Chondrocyte (in vitro differentiated cells): ENCODE measurements around the gene LDB2. TPM values are rescaled to one million over a fixed set of nuclear protein-coding genes. Genes with fewer than 3 reads are reported as not detected.

Experiments
- DNase-seq: peaks from one replicate; pipeline ENCODE4 v3.0.0; 2021; ENCODE audit warnings: mixed read lengths, low spot score
- H3K27ac Mint-ChIP-seq: one replicate; pipeline ENCODE4 v1.8.0; 2021; ENCODE audit warnings: mild to moderate bottlenecking, moderate library complexity, mixed read lengths; ENCODE audit not compliant: unreplicated experiment
- H3K27me3 Mint-ChIP-seq: 2 replicates; pipeline ENCODE4 v1.8.0; 2021; ENCODE audit warnings: low read depth, mixed read lengths
- H3K36me3 Mint-ChIP-seq: 2 replicates; pipeline ENCODE4 v1.8.0; 2021; ENCODE audit warnings: low read depth, mixed read lengths
- H3K4me1 Mint-ChIP-seq: 2 replicates; pipeline ENCODE4 v1.8.0; 2021; ENCODE audit warnings: low read depth, mild to moderate bottlenecking, mixed read lengths
- H3K4me3 Mint-ChIP-seq: one replicate; pipeline ENCODE4 v1.8.0; 2021; ENCODE audit warnings: mild to moderate bottlenecking, moderate library complexity, mixed read lengths; ENCODE audit not compliant: unreplicated experiment
- H3K9me3 Mint-ChIP-seq: 2 replicates; pipeline ENCODE4 v1.8.0; 2021; ENCODE audit warnings: low read depth, mixed read lengths
- CTCF ChIP-seq: fragments of 200-600 bp; sonication (generic); IDR thresholded peaks from 2 replicates; pipeline ENCODE4 v1.5.0; 2021; ENCODE audit warnings: antibody characterized with exemption, mild to moderate bottlenecking, moderate library complexity
- total RNA-seq: library from RNA; stranded (reverse); gene quantifications from 3 replicates; pipeline ENCODE4 v1.2.1, GENCODE V29; 2021

Gene LDB2
- total RNA-seq, 1 donor from 2014 or later = 2.0 TPM

- no peak overlapping the region for H3K4me3 Mint-ChIP-seq
- no peaks in the 10 kb centered on the region for H3K4me1 Mint-ChIP-seq
- no peaks in the 10 kb centered on the region for H3K27me3 Mint-ChIP-seq
- no peak for DNase-seq
- TF ChIP-seq CTCF = no peak
- no peaks in the 10 kb centered on the region for H3K9me3 Mint-ChIP-seq
- H3K27ac Mint-ChIP-seq = no peak overlapping the region
- H3K36me3 Mint-ChIP-seq = no peaks in the 10 kb centered on the region
Measured at GRCh38 chr4:16652732-16653305, 245.6 kb downstream of the LDB2 start.

GRCh38 chr4:16646459-16646858 lies 252.0 kb downstream of the LDB2 start:
- Mint-ChIP-seq H3K27me3 (no peaks in the 10 kb centered on the region), H3K36me3 (no peaks in the 10 kb centered on the region), H3K27ac (no peak overlapping the region)

GRCh38 chr4:16643893-16644292 lies 254.6 kb downstream of the LDB2 start:
- no peak overlapping the region for H3K4me3 Mint-ChIP-seq
- H3K27me3 Mint-ChIP-seq = no peaks in the 10 kb centered on the region
- no peak overlapping the region for H3K27ac Mint-ChIP-seq
- no peaks in the 10 kb centered on the region for H3K36me3 Mint-ChIP-seq
- H3K9me3 Mint-ChIP-seq = no peaks in the 10 kb centered on the region
- no peaks in the 10 kb centered on the region for H3K4me1 Mint-ChIP-seq
- no peak for TF ChIP-seq CTCF
- DNase-seq = no peak

More at GRCh38 chr4:16646459-16646858, 252.0 kb downstream of the LDB2 start:
- no peak for TF ChIP-seq CTCF
- no peak for DNase-seq
- Mint-ChIP-seq H3K9me3 (no peaks in the 10 kb centered on the region), H3K4me1 (no peaks in the 10 kb centered on the region), H3K4me3 (no peak overlapping the region)

GRCh38 chr4:16642897-16643296 lies 255.5 kb downstream of the LDB2 start:
- H3K4me3 Mint-ChIP-seq = no peak overlapping the region
- H3K4me1 Mint-ChIP-seq = no peaks in the 10 kb centered on the region
- no peak for TF ChIP-seq CTCF
- DNase-seq = no peak
- H3K36me3 Mint-ChIP-seq = no peaks in the 10 kb centered on the region
- no peak overlapping the region for H3K27ac Mint-ChIP-seq
- H3K9me3 Mint-ChIP-seq = no peaks in the 10 kb centered on the region
- H3K27me3 Mint-ChIP-seq = no peaks in the 10 kb centered on the region

- Mint-ChIP-seq H3K27ac (no peak overlapping the region), H3K9me3 (no peaks in the 10 kb centered on the region), H3K27me3 (no peaks in the 10 kb centered on the region), H3K4me3 (no peak overlapping the region), H3K36me3 (no peaks in the 10 kb centered on the region), H3K4me1 (no peaks in the 10 kb centered on the region)
- TF ChIP-seq CTCF = no peak
- no peak for DNase-seq
Measured at GRCh38 chr4:16641971-16642370, 256.5 kb downstream of the LDB2 start.
